ENCODE data around the gene LRRC3C.
A peak's percentile ranks its signal among the peaks of the same experiment; 100 is the strongest.
"Not testable (repeated sequence)": the region's sequence is repeated elsewhere in the genome, so short reads cannot be mapped to it uniquely, and the experiment has no call there.

LRRC3C gene, protein sequence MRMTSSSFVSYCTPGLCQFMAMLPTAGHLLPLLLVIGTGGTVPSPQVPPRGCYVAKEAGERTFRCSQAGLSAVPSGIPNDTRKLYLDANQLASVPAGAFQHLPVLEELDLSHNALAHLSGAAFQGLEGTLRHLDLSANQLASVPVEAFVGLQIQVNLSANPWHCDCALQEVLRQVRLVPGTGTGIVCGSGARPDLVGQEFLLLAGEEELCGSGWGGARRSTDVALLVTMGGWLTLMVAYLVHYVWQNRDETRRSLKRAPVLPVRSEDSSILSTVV

GRCh38 chr17:39927101-39927928 is at the start of gene LRRC3C, which contains the start of gene ORMDL3:
TSS of gene LRRC3C (plus strand) at chr17:39927732. CDS start at chr17:39941524, 13,792 bp downstream.
TSS of gene ORMDL3 (minus strand) at chr17:39927601. CDS start at chr17:39924203, 3,398 bp downstream.
- DNase-seq, result peak; percentile 93

DNA sequence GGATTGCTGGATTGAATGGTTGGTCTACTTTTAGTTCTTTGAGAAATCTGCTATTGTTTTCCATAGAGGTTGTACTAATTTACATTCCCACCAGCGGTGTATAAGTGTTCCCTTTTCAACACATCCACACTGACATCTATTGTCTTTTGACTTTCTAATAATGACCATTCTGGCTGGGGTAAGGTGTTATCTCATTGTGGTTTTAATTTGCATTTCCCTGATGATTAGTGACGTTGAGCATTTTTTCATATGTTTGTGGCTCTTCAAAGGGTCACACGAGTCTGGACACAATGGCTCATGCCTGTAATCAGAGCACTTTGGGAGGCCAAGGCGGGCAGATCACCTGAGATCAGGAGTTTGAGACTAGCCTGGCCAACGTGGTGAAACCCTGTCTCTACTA is 41.4 kb upstream of the LRRC3C start:
- DNase-seq, result not testable (repeated sequence)

GRCh38 chr17:39887078-39887477 is 40.5 kb upstream of the LRRC3C start:
- DNase-seq, result no peak

DNA sequence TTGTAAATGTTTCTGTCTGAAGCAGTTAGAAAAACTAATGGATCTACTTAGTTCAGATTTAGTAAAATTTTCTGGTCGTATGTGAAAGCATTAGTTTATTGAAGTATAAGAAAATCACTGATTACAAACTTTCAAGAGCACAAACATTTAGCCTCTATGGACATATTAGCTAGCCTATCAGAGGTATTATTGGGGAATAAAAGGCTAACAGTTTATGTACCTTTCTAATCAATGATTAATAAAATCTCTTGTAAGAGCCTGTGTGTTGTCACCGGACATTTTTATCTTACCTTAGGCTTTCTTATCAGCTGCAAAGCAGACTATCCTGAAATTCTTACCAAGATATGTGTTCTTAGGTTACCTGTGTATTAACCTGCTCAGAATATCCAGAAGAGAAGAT is 38.3 kb upstream of the LRRC3C start:
- no peak for DNase-seq

DNA sequence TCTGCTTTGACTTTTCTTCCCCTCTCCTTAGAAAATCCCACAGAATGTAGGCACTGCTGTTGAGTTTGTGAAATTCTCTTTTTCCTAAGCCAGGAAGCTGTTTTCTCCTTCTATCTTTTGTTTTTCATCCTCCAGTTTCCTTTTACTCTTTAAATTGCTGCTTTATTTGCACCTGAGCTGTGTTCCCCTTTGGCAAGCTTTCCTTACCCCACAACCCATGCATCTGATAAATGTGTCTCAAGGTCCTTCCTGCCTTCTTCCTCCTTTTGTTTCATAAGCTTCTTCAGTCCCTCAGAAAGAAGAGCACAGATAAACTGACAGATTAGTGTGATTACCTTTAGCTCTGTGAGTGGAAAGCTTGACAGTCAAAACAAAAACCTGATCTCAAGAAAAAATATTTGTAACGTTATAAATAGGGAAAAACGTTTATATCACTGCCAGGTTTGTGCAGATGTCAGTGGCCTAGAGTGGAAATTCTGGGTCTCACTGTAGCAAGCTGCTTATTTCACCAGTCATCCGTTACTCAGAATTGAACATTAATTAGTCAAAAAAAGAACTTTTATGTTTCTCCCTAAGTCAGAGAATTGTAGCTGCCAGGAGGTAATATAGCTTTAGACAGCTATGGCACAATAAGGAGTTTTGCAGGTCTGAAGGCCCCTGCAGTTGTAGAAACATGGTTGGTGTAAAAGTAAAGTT is 32.7 kb upstream of the LRRC3C start:
- DNase-seq, result no peak

DNA sequence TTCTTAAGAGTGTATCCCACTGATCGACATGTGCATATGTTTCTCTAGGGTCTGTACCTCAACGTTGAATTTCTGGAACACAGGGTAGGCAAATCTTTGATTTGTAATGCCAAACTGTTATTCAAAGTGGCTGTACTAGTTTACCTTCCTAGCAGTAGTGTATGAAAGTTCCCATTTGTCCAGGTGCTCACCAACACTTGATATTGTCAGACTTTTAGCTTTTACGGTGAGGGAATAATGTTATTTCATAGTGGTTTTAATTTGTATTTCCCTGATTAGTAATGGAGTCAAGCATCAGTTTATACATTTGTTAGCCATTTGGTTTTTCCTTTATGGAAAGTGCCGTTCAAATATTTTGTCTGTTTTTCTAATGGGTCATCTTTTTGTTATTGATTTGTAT is 29.4 kb upstream of the LRRC3C start:
- DNase-seq, result no peak

DNA sequence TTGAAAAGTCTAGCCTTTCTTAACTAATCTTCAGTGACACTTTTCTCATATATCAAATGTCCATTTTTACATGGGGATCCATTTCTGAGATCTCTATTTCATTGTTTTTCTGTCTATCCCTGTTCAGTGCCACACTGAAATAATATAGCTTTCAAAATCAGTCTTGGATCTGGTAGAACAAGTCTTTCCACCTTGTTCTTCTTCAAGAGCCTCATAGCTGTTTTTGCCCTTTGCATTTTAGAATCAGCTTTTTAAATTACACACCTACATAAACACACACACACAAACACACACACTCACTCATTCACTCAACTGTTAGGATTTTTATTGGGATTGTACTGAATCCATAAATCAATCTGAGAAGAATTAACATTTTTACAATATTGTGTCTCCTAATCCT is 28.3 kb upstream of the LRRC3C start:
- DNase-seq, result no peak

- DNase-seq, result not testable (repeated sequence)
Observed at GRCh38 chr17:39902027-39902426, 25.5 kb upstream of the LRRC3C start.

- DNase-seq, result peak; percentile 23
Observed at GRCh38 chr17:39903158-39903884, 24.2 kb upstream of the LRRC3C start.

DNA sequence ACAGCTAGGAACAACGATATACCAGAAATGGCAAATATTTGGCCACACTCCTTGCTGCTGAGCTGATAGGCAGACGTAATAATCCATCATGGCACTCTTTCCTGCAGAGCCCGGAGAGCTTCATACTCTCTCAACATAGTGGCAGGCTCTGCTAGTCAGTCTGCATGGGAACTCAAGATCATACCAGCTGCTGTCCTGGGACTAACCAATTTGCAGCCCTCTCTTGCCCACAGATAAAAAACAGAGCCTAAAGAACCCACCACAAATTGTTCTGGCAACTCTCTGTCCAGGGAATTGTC is 22.6 kb upstream of the LRRC3C start:
- no peak for DNase-seq

DNA sequence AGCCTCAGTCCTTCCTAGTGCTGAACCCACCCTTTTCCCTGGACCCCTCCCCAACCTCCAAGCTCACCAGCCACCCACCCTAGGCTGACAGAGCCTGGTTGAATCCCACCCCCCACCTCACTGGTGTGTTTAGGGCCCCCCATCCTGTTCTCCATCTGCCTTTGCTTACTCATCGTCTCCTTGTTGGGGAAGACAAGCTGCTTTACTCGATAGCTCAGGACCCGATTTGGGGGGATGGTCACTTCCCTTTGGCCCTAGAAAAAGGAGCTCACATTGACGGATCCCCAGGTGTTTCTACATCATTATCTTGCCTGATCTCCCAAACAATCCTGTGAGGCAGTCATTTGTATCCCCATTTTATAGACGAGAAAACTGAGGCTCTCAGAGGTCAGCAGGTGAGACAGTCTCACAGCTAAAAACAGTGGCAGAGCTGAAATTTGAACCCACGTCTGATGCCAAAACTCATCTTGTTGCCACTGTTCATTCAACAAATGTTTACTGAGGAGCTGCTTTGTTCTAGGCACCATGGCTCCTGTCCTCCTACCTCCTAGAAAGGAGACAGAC is 18.7 kb upstream of the LRRC3C start:
- no peak for DNase-seq

DNA sequence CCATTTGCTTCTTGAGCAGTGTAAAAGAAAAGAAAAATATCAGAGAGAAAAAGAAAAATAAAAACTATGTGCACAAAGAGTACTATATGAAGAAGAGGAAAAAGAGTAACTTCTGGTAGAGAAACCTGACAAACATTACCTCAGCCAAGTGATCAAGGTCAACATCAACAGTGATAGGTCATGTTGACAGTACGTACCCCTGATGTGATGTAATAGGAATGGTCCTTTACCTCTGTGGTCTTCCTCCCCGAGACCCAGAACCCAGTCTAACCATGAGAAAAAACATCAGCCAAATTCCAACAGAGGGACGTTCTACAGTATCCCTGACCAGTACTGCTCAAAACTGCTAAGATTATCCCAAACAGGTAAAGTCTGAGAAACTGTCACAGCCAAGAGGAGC is 13.5 kb upstream of the LRRC3C start:
- DNase-seq, result no peak

DNA sequence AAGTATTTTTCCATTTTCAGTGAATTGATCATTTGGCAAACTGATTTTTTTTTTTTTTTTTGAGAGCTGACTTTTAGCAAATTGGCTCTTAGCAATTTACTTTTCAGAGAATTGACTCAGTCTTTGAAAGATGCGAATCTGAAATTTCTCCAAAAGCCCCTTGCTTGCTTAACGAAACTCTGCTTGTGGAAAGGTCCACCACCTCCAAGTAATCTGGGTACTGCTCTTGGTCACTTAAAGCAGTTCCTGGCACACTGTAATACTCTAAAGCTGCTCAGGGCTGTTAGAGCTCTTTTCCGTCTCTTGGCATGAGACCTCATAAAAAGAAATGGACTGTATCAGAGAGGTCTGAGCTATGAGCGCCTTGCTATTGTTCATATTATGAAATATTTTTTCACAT is 12.0 kb upstream of the LRRC3C start:
- no peak for DNase-seq

GRCh38 chr17:39916918-39917317 is 10.6 kb upstream of the LRRC3C start:
- DNase-seq, result no peak

DNA sequence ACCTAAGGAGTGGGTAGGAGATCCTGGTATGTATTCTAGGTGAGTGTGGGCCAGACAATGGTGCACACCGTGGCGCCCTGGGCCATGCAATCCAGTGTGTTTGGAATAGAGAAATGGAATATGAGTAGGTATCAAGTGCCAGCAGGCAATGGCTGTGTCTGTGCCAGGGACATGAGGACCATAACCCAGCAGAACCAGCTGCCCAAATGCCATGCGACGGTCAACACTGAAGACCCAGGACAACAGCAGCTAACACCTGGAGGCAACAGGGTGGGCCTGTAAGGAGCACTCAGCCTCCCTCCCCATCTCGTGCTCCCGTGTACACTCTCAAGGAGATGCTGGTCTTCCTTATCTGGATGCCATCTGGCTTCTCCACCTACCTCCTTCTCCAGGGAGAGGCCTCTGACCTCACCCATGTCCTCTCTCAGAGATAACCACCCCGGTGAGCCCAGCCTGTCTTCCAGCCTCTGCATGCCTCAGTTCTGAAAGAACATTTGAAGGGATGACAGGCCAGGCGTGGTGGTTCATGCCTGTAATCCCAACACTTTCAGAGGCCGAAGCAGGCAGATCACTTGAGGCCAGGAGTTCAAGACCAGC is 8.3 kb upstream of the LRRC3C start:
- DNase-seq, result no peak

DNA sequence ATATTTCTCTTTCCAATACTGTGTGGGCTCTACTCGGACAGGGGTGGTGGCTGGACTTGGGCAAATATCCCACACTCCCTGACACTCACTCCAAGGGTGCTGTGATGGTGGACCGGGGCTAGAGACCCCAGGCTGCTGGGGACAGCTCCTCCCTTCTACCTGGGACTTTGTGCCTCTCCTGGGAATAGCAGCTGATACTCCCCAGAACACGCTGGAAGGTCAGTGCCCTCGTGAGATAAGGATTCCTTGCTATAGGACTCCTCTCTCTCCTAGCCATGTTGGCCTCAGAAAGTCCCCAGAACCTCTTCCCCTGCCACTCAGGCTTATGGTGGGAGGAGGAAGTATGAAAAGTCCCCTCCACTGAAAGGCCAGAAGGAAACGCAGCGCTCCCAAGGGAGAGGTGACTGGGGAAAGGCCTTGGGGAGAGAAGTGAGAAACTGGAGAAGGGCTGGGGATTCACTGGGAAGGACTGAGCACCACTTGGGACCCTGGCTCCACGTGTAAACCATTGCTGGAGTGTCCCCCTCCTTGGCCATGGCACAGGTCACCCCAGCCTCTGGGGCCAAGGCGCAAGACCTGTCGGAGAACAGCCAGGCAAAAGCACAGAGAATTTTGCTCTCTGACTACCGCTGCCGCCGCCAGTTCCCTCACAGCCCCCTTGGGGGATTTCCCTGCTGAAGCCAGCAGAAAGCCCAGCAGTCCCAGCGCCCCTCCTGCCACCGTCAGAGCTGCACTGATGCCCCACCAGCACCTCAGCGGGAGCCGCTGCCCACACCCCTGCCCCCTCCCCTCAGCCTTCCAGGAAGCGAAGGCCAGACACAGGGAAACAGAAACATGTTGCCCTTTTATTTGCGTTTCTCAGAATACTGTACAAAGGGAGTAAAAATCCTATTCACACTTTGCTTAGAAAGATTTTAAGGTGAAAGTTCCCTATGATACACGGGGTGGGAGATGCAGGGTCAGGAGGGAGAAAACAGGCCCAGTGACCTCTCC is 7.0 kb upstream of the LRRC3C start:
- DNase-seq, result peak; percentile 21

DNA sequence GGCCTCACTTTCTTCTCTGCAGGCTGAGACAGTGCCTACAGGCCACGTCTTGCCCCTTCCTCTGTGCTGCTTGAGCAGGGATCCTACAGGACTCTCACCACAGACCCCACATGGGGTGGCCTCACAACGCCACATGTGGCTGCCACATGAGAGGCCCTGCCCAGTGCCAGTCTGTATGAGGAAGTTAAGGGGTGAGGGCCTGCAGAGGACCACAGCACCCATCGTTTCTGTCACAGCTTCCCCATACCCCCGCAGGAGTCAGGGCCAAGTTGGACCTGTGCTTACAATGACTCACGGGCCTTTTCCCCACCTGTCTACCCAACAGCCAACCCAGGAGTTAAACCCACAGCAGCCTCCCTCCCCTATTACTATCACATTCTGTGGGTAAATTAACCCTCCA is 6.2 kb upstream of the LRRC3C start:
- DNase-seq, result peak; percentile 29

- DNase-seq, result no peak
Observed at GRCh38 chr17:39922006-39922405, 5.5 kb upstream of the LRRC3C start.

GRCh38 chr17:39923230-39923629 is 4.3 kb upstream of the LRRC3C start:
- no peak for DNase-seq

GRCh38 chr17:39923836-39924690 is 3.5 kb upstream of the LRRC3C start:
- no peak for DNase-seq

All from CD4-positive, alpha-beta T cell treated with Interleukin-17A for 4 hours (primary cell).